Umbilical cord (tissue), 2 donors: ENCODE data around the gene C1orf21. TPM values are rescaled to one million over a fixed set of nuclear protein-coding genes. Genes with fewer than 3 reads are reported as not detected.

Experiments used
- DNase-seq: peaks from one replicate; pipeline ENCODE4 v3.0.0-alpha.2; 2015; ENCODE audit warnings: low spot score
- total RNA-seq: library from RNA; depleted of rRNA; stranded (reverse); fragments of >200 nt; gene quantifications from one replicate; pipeline ENCODE4 v1.2.3, GENCODE V29; 2014; ENCODE audit warnings: low replicate concordance; ENCODE audit not compliant: insufficient read depth

C1orf21 gene
- total RNA-seq, 1 donor from 2014 or later: 54.7 TPM

GRCh38 chr1:184555665-184556641 is 169.1 kb downstream of the C1orf21 start:
- DNase-seq: no peak

GRCh38 chr1:184556665-184557064 is 169.8 kb downstream of the C1orf21 start:
- no peak for DNase-seq

GRCh38 chr1:184557423-184558347 is 170.9 kb downstream of the C1orf21 start:
- no peak for DNase-seq

- DNase-seq: no peak
These were observed 171.9 kb downstream of the C1orf21 start for GRCh38 chr1:184558691-184559090.

GRCh38 chr1:184559117-184559713 is 172.4 kb downstream of the C1orf21 start:
- no peak for DNase-seq

GRCh38 chr1:184562806-184563205 is 176.0 kb downstream of the C1orf21 start:
- DNase-seq: peak; percentile 27

GRCh38 chr1:184563308-184563707 is 176.5 kb downstream of the C1orf21 start:
- peak; percentile 34 for DNase-seq

- no peak for DNase-seq
These were observed 180.2 kb downstream of the C1orf21 start for GRCh38 chr1:184567009-184567408.

- DNase-seq: no peak
These were observed 180.8 kb downstream of the C1orf21 start for GRCh38 chr1:184567637-184568036.

- no peak for DNase-seq
These were observed 181.3 kb downstream of the C1orf21 start for GRCh38 chr1:184568148-184568547.

- no peak for DNase-seq
These were observed 182.3 kb downstream of the C1orf21 start for GRCh38 chr1:184569106-184569505.

- DNase-seq: no peak
These were observed 187.8 kb downstream of the C1orf21 start for GRCh38 chr1:184574588-184574987.

GRCh38 chr1:184576822-184577221 is 190.0 kb downstream of the C1orf21 start:
- DNase-seq: no peak

GRCh38 chr1:184577319-184577718 is 190.5 kb downstream of the C1orf21 start:
- DNase-seq: no peak

GRCh38 chr1:184582411-184582810 is 195.6 kb downstream of the C1orf21 start:
- no peak for DNase-seq

- no peak for DNase-seq
These were observed 197.0 kb downstream of the C1orf21 start for GRCh38 chr1:184583849-184584248.

- DNase-seq: no peak
These were observed 201.9 kb downstream of the C1orf21 start for GRCh38 chr1:184588701-184589100.

GRCh38 chr1:184590163-184590750 is 203.4 kb downstream of the C1orf21 start:
- DNase-seq: peak; percentile 47

GRCh38 chr1:184593597-184593996 is 206.8 kb downstream of the C1orf21 start:
- no peak for DNase-seq

- peak; percentile 37 for DNase-seq
These were observed 208.8 kb downstream of the C1orf21 start for GRCh38 chr1:184595596-184595995.

GRCh38 chr1:184596950-184597645 is 210.3 kb downstream of the C1orf21 start:
- no peak for DNase-seq
